Stimulated activated CD4-positive, alpha-beta T cell treated with anti-CD3 and anti-CD28 coated beads, Interleukin-4, amount 100 ng/mL, for 48 hours (primary cell): ENCODE data around the gene PNMT.

Experiments
- DNase-seq, 2 donors: peaks; one replicate each; pipeline ENCODE4 v3.0.0-alpha.2; 2020; ENCODE audit warnings: low read depth in 2 of 2

PNMT gene

GRCh38 chr17:39669897-39670735, 1.9 kb downstream of the PNMT start:
- no peak for DNase-seq

- DNase-seq, result no peak
Measured at GRCh38 chr17:39670746-39671145, 2.5 kb downstream of the PNMT start.

GRCh38 chr17:39671651-39672521, 3.6 kb downstream of the PNMT start:
- no peak for DNase-seq

- DNase-seq, result no peak
Measured at GRCh38 chr17:39672522-39673334, 4.5 kb downstream of the PNMT start.

- no peak for DNase-seq
Measured at GRCh38 chr17:39673335-39674081, 5.3 kb downstream of the PNMT start.

GRCh38 chr17:39674179-39674578, 5.9 kb downstream of the PNMT start:
- no peak for DNase-seq

GRCh38 chr17:39674702-39675389, 6.6 kb downstream of the PNMT start:
- DNase-seq, result no peak

GRCh38 chr17:39675390-39676082, 7.3 kb downstream of the PNMT start:
- DNase-seq, result no peak

GRCh38 chr17:39676198-39676819, 8.1 kb downstream of the PNMT start:
- no peak for DNase-seq

- no peak for DNase-seq
Measured at GRCh38 chr17:39677072-39677471, 8.8 kb downstream of the PNMT start.

- DNase-seq, result no peak
Measured at GRCh38 chr17:39677542-39678339, 9.5 kb downstream of the PNMT start.

GRCh38 chr17:39678340-39679116, 10.3 kb downstream of the PNMT start:
- DNase-seq, result no peak

- no peak for DNase-seq
Measured at GRCh38 chr17:39679521-39680192, 11.4 kb downstream of the PNMT start.

GRCh38 chr17:39683295-39683939, 15.2 kb downstream of the PNMT start:
- no peak for DNase-seq

- no peak for DNase-seq
Measured at GRCh38 chr17:39684369-39685192, 16.3 kb downstream of the PNMT start.

- no peak for DNase-seq
Measured at GRCh38 chr17:39687101-39687545, 18.9 kb downstream of the PNMT start.
